Measurements from ENCODE around the gene PMEPA1.

The PMEPA1 gene

GRCh38 chr20:57748601-57749130 is 38.9 kb upstream of the PMEPA1 start:
- peak; percentile 56 for DNase-seq
- peak overlapping the region; percentile 32 for H3K4me3 ChIP-seq (ENCODE audit: low read depth, low read length)
- TF ChIP-seq CTCF (IDR thresholded peaks at IDR 0.05; ENCODE audit: low read depth, low read length) = no peak
- no peaks in the 10 kb centered on the region for H3K36me3 ChIP-seq
- no peaks in the 10 kb centered on the region for H3K27me3 ChIP-seq (ENCODE audit: insufficient read depth, low read depth, severe bottlenecking)
- no peaks in the 10 kb centered on the region for H3K9me3 ChIP-seq (ENCODE audit: severe bottlenecking)
- H3K27ac ChIP-seq = no peak overlapping the region

DNA sequence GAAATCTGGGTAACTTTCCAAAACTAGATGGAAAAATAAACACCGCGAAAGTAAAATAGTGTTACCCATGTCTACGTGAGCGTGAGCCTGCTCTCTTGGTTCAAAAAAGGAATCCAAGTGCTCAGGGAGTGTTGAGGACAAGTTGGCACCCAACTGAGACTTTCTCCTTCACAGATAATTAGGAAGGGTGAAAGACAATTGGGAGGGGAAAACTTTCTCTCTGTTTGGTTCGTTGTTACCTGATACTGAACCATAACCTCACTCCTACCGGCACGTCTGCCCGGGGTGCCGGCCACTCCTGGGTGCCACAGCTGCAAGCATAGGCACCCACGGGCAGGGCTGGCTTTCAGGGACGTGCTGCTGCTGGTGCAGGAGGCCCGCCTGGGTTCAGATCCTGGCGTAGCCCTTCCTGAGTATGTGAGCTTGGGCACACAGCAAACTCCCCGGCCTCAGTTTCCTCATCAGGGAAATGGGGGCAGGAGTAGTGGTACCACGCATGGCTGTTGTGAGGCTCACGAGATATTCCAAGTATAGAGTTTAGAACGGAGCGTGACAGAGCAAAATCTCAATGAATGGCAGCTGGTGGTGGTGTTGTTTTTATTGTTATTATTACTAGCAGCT is 38.2 kb upstream of the PMEPA1 start:
- no peak for DNase-seq
- H3K4me3 ChIP-seq (ENCODE audit: low read depth, low read length) = no peak overlapping the region
- no peak for TF ChIP-seq CTCF (IDR thresholded peaks at IDR 0.05; ENCODE audit: low read depth, low read length)
- no peaks in the 10 kb centered on the region for H3K9me3 ChIP-seq (ENCODE audit: severe bottlenecking)
- H3K27ac ChIP-seq = no peak overlapping the region
- H3K36me3 ChIP-seq = no peaks in the 10 kb centered on the region
- H3K27me3 ChIP-seq (ENCODE audit: insufficient read depth, low read depth, severe bottlenecking) = no peaks in the 10 kb centered on the region

- no peak overlapping the region for H3K4me3 ChIP-seq (ENCODE audit: low read depth, low read length)
- no peak for DNase-seq
- no peak for TF ChIP-seq CTCF (IDR thresholded peaks at IDR 0.05; ENCODE audit: low read depth, low read length)
These were observed 37.1 kb upstream of the PMEPA1 start for GRCh38 chr20:57746832-57747404.

GRCh38 chr20:57746201-57746600 is 36.4 kb upstream of the PMEPA1 start:
- TF ChIP-seq CTCF (IDR thresholded peaks at IDR 0.05; ENCODE audit: low read depth, low read length) = no peak
- H3K36me3 ChIP-seq = no peaks in the 10 kb centered on the region
- H3K4me3 ChIP-seq (ENCODE audit: low read depth, low read length) = no peak overlapping the region
- H3K27ac ChIP-seq = no peak overlapping the region
- no peaks in the 10 kb centered on the region for H3K9me3 ChIP-seq (ENCODE audit: severe bottlenecking)
- DNase-seq = no peak
- no peaks in the 10 kb centered on the region for H3K27me3 ChIP-seq (ENCODE audit: insufficient read depth, low read depth, severe bottlenecking)

More at GRCh38 chr20:57746832-57747404, 37.1 kb upstream of the PMEPA1 start:
- H3K36me3 ChIP-seq = no peaks in the 10 kb centered on the region
- no peaks in the 10 kb centered on the region for H3K9me3 ChIP-seq (ENCODE audit: severe bottlenecking)
- no peak overlapping the region for H3K27ac ChIP-seq
- no peaks in the 10 kb centered on the region for H3K27me3 ChIP-seq (ENCODE audit: insufficient read depth, low read depth, severe bottlenecking)

- no peak overlapping the region for H3K27ac ChIP-seq
- H3K9me3 ChIP-seq (ENCODE audit: severe bottlenecking) = no peaks in the 10 kb centered on the region
- DNase-seq = no peak
- H3K27me3 ChIP-seq (ENCODE audit: insufficient read depth, low read depth, severe bottlenecking) = no peaks in the 10 kb centered on the region
- no peak overlapping the region for H3K4me3 ChIP-seq (ENCODE audit: low read depth, low read length)
- no peak for TF ChIP-seq CTCF (IDR thresholded peaks at IDR 0.05; ENCODE audit: low read depth, low read length)
- H3K36me3 ChIP-seq = no peaks in the 10 kb centered on the region
These were observed 34.4 kb upstream of the PMEPA1 start for GRCh38 chr20:57744206-57744605.
